H1 (cell line): Measurements from ENCODE around the gene FAM50B. TPM values are rescaled to one million over a fixed set of nuclear protein-coding genes. Genes with fewer than 3 reads are reported as not detected.
A peak's percentile ranks its signal among the peaks of the same experiment; 100 is the strongest.

Source experiments
- CTCF ChIA-PET: fragments of 300-600 bp; sonication (Branson Sonifier 250); formaldehyde crosslinking; loops from one replicate; lab custom pipeline; 2021; ENCODE audit not compliant: partially characterized antibody; lab: Charles Lee
- POLR2A ChIA-PET: fragments of 300-600 bp; sonication (Branson Sonifier 250); formaldehyde crosslinking; loops from one replicate; lab custom pipeline; 2021; ENCODE audit warnings: inconsistent platforms; ENCODE audit not compliant: partially characterized antibody; lab: Charles Lee
- DNase-seq, 2 experiments: peaks; one replicate each; pipeline versions ENCODE4 v3.0.0 to v3.0.0-alpha.2; 2010 to 2022; ENCODE audit warnings: low spot score in 2 of 2, low read depth in 1 of 2, mixed read lengths in 1 of 2
- FAIRE-seq: peaks from 2 replicates; lab custom pipeline; 2011; peaks lifted over from hg19 to GRCh38; lab: Jason Lieb, UNC
- H2AFZ ChIP-seq: 2 replicates; pipeline ENCODE4 v1.8.1; 2012; ENCODE audit warnings: low read length, inconsistent platforms
- H2AK5ac ChIP-seq: 2 replicates; pipeline ENCODE4 v1.6.1; 2013; ENCODE audit warnings: low read depth, low read length
- H2BK120ac ChIP-seq: replicated peaks from 2 replicates; pipeline ENCODE3; 2013; ENCODE audit warnings: low read depth, low read length, inconsistent platforms
- H2BK12ac ChIP-seq: 2 replicates; pipeline ENCODE4 v1.6.1; 2013; ENCODE audit warnings: low read depth, low read length
- H2BK15ac ChIP-seq: 2 replicates; pipeline ENCODE4 v1.6.1; 2013; ENCODE audit warnings: low read length
- H2BK20ac ChIP-seq: 2 replicates; pipeline ENCODE4 v1.6.1; 2013; ENCODE audit warnings: low read length
- H2BK5ac ChIP-seq: 2 replicates; pipeline ENCODE4 v1.6.1; 2013; ENCODE audit warnings: low read depth, low read length
- H3K14ac ChIP-seq: 2 replicates; pipeline ENCODE4 v1.6.1; 2013; ENCODE audit warnings: inconsistent platforms; ENCODE audit not compliant: insufficient read length
- H3K18ac ChIP-seq: 2 replicates; pipeline ENCODE4 v1.6.1; 2013; ENCODE audit warnings: low read length; ENCODE audit errors: extremely low read depth
- H3K23ac ChIP-seq: 2 replicates; pipeline ENCODE4 v1.6.1; 2013; ENCODE audit warnings: inconsistent platforms; ENCODE audit not compliant: insufficient read length
- H3K23me2 ChIP-seq: 2 replicates; pipeline ENCODE4 v1.6.1; 2013; ENCODE audit warnings: low read depth, low read length
- H3K27ac ChIP-seq: 2 replicates; pipeline ENCODE4 v1.6.1; 2011; ENCODE audit warnings: low read depth, low read length, inconsistent platforms
- H3K27me3 ChIP-seq, 4 experiments: replicated peaks in 1 of 4; 1 replicate in 1 of 4; 2 replicates in 3 of 4; pipeline versions ENCODE4 v1.6.1 to v1.8.1; 2011 to 2013; ENCODE audit warnings: low read length in 3 of 4, mild to moderate bottlenecking in 3 of 4, inconsistent platforms in 2 of 4, mixed read lengths in 2 of 4, moderate library complexity in 1 of 4; ENCODE audit not compliant: control insufficient read depth in 3 of 4, insufficient read depth in 3 of 4; ENCODE audit errors: extremely low read depth in 1 of 4
- H3K36me3 ChIP-seq, 4 experiments: 2 replicates each; pipeline versions ENCODE4 v1.6.1 to v1.8.1; 2011 to 2013; ENCODE audit warnings: mild to moderate bottlenecking in 4 of 4, low read length in 3 of 4, moderate library complexity in 2 of 4, control low read depth in 1 of 4, inconsistent platforms in 1 of 4; ENCODE audit not compliant: insufficient read depth in 4 of 4, control insufficient read depth in 2 of 4
- H3K4ac ChIP-seq: replicated peaks from 2 replicates; pipeline ENCODE3; 2013; ENCODE audit warnings: low read length, low read depth, mixed read lengths, inconsistent platforms; ENCODE audit not compliant: insufficient read length
- H3K4me1 ChIP-seq, 4 experiments: replicated peaks in 1 of 4; 1 replicate in 1 of 4; 2 replicates in 3 of 4; pipeline versions ENCODE4 v1.6.1 to v1.8.1; 2011 to 2013; ENCODE audit warnings: low read length in 3 of 4, inconsistent platforms in 2 of 4, mixed read lengths in 1 of 4; ENCODE audit not compliant: insufficient read depth in 4 of 4, control insufficient read depth in 3 of 4
- H3K4me2 ChIP-seq, 2 experiments: 2 replicates each; pipeline versions ENCODE4 v1.6.1 to v1.8.1; 2011 to 2013; ENCODE audit warnings: low read depth in 2 of 2, low read length in 2 of 2, control low read depth in 1 of 2, inconsistent platforms in 1 of 2, mild to moderate bottlenecking in 1 of 2; ENCODE audit not compliant: insufficient read depth in 1 of 2
- H3K4me3 ChIP-seq, 4 experiments: fragments of 200-600, 300-600 bp in 1 of 4; sonication (generic), shearing (Covaris generic), sonication (Bioruptor Twin) in 1 of 4; 2 replicates each; pipeline versions ENCODE4 v1.5.1 to v1.8.1; 2011 to 2016; ENCODE audit warnings: low read length in 4 of 4, low read depth in 3 of 4, control low read depth in 2 of 4, inconsistent platforms in 2 of 4, mild to moderate bottlenecking in 2 of 4, mixed read lengths in 1 of 4, moderate library complexity in 1 of 4; ENCODE audit not compliant: insufficient read depth in 2 of 4; ENCODE audit errors: extremely low read depth in 1 of 4
- H3K56ac ChIP-seq: replicated peaks from 2 replicates; pipeline ENCODE3; 2013; ENCODE audit warnings: low read depth, mild to moderate bottlenecking, mixed read lengths, low read length, inconsistent platforms; ENCODE audit not compliant: insufficient read length
- H3K79me1 ChIP-seq: 2 replicates; pipeline ENCODE4 v1.6.1; 2013; ENCODE audit warnings: low read depth, low read length, control low read depth
- H3K79me2 ChIP-seq, 2 experiments: 2 replicates each; pipeline versions ENCODE4 v1.6.1 to v1.8.1; 2012 to 2013; ENCODE audit warnings: low read length in 2 of 2, mild to moderate bottlenecking in 2 of 2, inconsistent platforms in 1 of 2; ENCODE audit not compliant: insufficient read depth in 2 of 2, control insufficient read depth in 1 of 2
- H3K9ac ChIP-seq, 4 experiments: replicated peaks in 1 of 4; 1 replicate in 1 of 4; 2 replicates in 3 of 4; pipeline versions ENCODE4 v1.6.1 to v1.8.1; 2011 to 2013; ENCODE audit warnings: low read depth in 3 of 4, low read length in 3 of 4, control low read depth in 2 of 4, mild to moderate bottlenecking in 2 of 4, moderate library complexity in 2 of 4, inconsistent platforms in 1 of 4; ENCODE audit errors: extremely low read depth in 1 of 4
- H3K9me3 ChIP-seq, 2 experiments: 2 replicates each; pipeline versions ENCODE4 v1.6.1 to v1.8.1; 2012 to 2013; ENCODE audit warnings: mild to moderate bottlenecking in 2 of 2, moderate library complexity in 2 of 2, control low read depth in 1 of 2, inconsistent platforms in 1 of 2, low read depth in 1 of 2, low read length in 1 of 2, mixed read lengths in 1 of 2; ENCODE audit not compliant: insufficient read depth in 2 of 2
- H4K20me1 ChIP-seq, 2 experiments: replicated peaks in 1 of 2; 2 replicates each; pipeline versions ENCODE3 to v1.8.1; 2011 to 2013; ENCODE audit warnings: inconsistent platforms in 2 of 2, low read length in 2 of 2, mild to moderate bottlenecking in 1 of 2; ENCODE audit not compliant: insufficient read depth in 2 of 2, control insufficient read depth in 1 of 2
- H4K5ac ChIP-seq: 2 replicates; pipeline ENCODE4 v1.6.1; 2013; ENCODE audit warnings: low read length, low read depth, mixed read lengths, inconsistent platforms; ENCODE audit not compliant: insufficient read length
- H4K8ac ChIP-seq: 2 replicates; pipeline ENCODE4 v1.8.0; 2013; ENCODE audit warnings: mild to moderate bottlenecking, moderate library complexity, low read length, inconsistent platforms; ENCODE audit not compliant: insufficient read depth; ENCODE audit errors: extremely low read depth
- H4K91ac ChIP-seq: replicated peaks from 2 replicates; pipeline ENCODE3; 2013; ENCODE audit warnings: low read length, mixed read lengths, inconsistent platforms; ENCODE audit not compliant: insufficient read length
- NANOG ChIP-seq: IDR thresholded peaks from 2 replicates; pipeline ENCODE4 v1.6.1; 2011; ENCODE audit warnings: low read length, low read depth, mild to moderate bottlenecking, inconsistent platforms; ENCODE audit not compliant: insufficient read depth, poor library complexity, severe bottlenecking
- WGBS, 2 experiments: shearing (Covaris generic) in 1 of 2; methylation state at CpG; one replicate each; pipeline versions ENCODE4 v1.1.6 to v1.1.7; 2013 to 2015; ENCODE audit warnings: low lambda C conversion rate in 2 of 2, mixed read lengths in 2 of 2, inconsistent platforms in 1 of 2, low coverage in 1 of 2, missing lambda C conversion rate in 1 of 2; ENCODE audit not compliant: insufficient replicate concordance in 2 of 2, insufficient coverage in 1 of 2, insufficient read length in 1 of 2; ENCODE audit errors: extremely low coverage in 1 of 2, missing lambda C conversion rate in 1 of 2; 5-methylcytosine and 5-hydroxymethylcytosine counted together
- polyA plus RNA-seq, 7 experiments: library from polyadenylated mRNA; depleted of rRNA in 3 of 7; stranded (reverse) in 5 of 7; unstranded in 2 of 7; fragments of >200 nt in 5 of 7; fragments of 200-250 nt in 2 of 7; gene quantifications; 1 replicate in 5 of 7; 2 replicates in 1 of 7; 4 replicates in 1 of 7; pipeline versions ENCODE4 v1.2.1 to v1.2.3, GENCODE V29; 2011 to 2013; ENCODE audit warnings: missing spikeins in 2 of 7, mixed read lengths in 2 of 7
- total RNA-seq: library from RNA; stranded (reverse); fragmentation: NEBNext Ultra II Directional; extraction: Animal tissue kit (Norgen Biotek cat#: 25700); gene quantifications from 2 replicates; pipeline ENCODE4 v1.2.1, GENCODE V29; 2021

The FAM50B gene
- total and polyA plus RNA-seq, 2 of the 8 experiments (the other 6 are each of a cell fraction or from before 2014, with no cell fraction given), result 3.1 to 3.2 TPM

DNA sequence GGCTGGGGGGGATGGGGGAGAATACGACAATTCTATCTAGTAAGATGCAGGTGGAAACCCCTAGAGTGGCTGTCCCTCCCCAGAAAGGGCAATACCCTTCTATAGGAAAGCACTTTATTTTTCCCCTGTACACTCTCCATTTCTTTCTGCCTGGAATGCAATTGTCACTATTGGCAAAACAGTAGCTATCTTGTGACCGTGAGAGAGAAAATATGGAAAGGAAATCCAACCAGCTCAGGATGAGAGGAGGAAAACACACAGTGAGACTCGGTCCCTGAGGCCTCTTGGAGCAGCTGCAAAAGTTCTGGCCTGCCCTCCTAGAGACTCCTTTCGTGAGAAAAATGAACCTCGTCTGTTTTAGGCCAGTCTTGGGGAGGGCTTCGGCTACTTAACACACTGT, 43.4 kb downstream of the FAM50B start:
- Histone ChIP-seq H3K4me3 (no peak overlapping the region), H3K27me3 (no peaks in the 10 kb centered on the region), H2AK5ac (no peak overlapping the region), H2BK5ac (no peak overlapping the region), H2BK20ac (no peak overlapping the region)
- TF ChIP-seq NANOG, result no peak
- TF ChIP-seq, all 59 proteins: peak for 0
- CTCF ChIA-PET, result interaction anchor here (0.7 to 1.8 kb wide), 4 partner anchors 13 to 44 kb away, joined by 3 to 8 read pairs (median 5); partner anchors contain the start of gene FAM50B
- H4K91ac ChIP-seq, result no peak overlapping the region
- H4K20me1 ChIP-seq, result no peaks in the 10 kb centered on the region
- no peak overlapping the region for H3K27ac ChIP-seq
- no peaks in the 10 kb centered on the region for H3K36me3 ChIP-seq
- no peaks in the 10 kb centered on the region for H3K79me1 ChIP-seq
- no peak overlapping the region for H4K5ac ChIP-seq
- H3K23ac ChIP-seq, result no peak overlapping the region
- H3K18ac ChIP-seq, result no peak overlapping the region
- no peak for FAIRE-seq
- POLR2A ChIA-PET, result interaction anchor here (0.7 kb wide), 1 partner anchor 183 kb away, joined by 3 read pairs; no protein-coding TSS in a partner anchor
- peaks cover 6 to 16% (median 9%) of the 10 kb centered on the region in 4 experiments; a peak in 6 of 7 replicates for H3K4me1 ChIP-seq
- H2AFZ ChIP-seq, result no peak overlapping the region
- 0 out of 2 replicates have a peak overlapping the region, but pooled peaks have one; percentile 32 for H2BK12ac ChIP-seq
- WGBS, 2 experiments, result 83% methylated on average over 6 of the region's 6 CpGs; no CpG with 5 or more reads in 1 of the 2 experiments
- H3K4me2 ChIP-seq, result no peak overlapping the region
- no peak overlapping the region for H3K9ac ChIP-seq
- H2BK15ac ChIP-seq, result no peak overlapping the region
- H3K9me3 ChIP-seq, result no peaks in the 10 kb centered on the region
- no peak overlapping the region for H2BK120ac ChIP-seq
- H3K56ac ChIP-seq, result no peak overlapping the region
- no peak overlapping the region for H4K8ac ChIP-seq
- H3K14ac ChIP-seq, result no peak overlapping the region
- no peaks in the 10 kb centered on the region for H3K79me2 ChIP-seq
- H3K23me2 ChIP-seq, result no peaks in the 10 kb centered on the region
- H3K4ac ChIP-seq, result no peak overlapping the region
- DNase-seq, result no peak
